H9 (cell line): ENCODE measurements around the gene RBM19. TPM values are rescaled to one million over a fixed set of nuclear protein-coding genes. Genes with fewer than 3 reads are reported as not detected.

ENCODE experiments used
- DNase-seq: peaks from one replicate; pipeline ENCODE4 v3.0.0-alpha.2; 2017
- H2AFZ ChIP-seq: one replicate; pipeline ENCODE4 v1.6.1; 2013; ENCODE audit warnings: mild to moderate bottlenecking, low read length, control low read depth, moderate library complexity
- H2AK5ac ChIP-seq: 2 replicates; pipeline ENCODE4 v1.6.1; 2013; ENCODE audit warnings: low read length, control low read depth, mixed read lengths; ENCODE audit not compliant: insufficient read length
- H2BK120ac ChIP-seq: one replicate; pipeline ENCODE4 v1.6.1; 2013; ENCODE audit warnings: low read depth, mild to moderate bottlenecking, low read length, control low read depth, inconsistent platforms; ENCODE audit not compliant: poor library complexity, severe bottlenecking
- H2BK12ac ChIP-seq: 2 replicates; pipeline ENCODE4 v1.6.1; 2013; ENCODE audit warnings: low read length, control low read depth, mixed read lengths, low read depth; ENCODE audit not compliant: insufficient read length
- H2BK15ac ChIP-seq: 2 replicates; pipeline ENCODE4 v1.6.1; 2013; ENCODE audit warnings: low read depth, low read length, control low read depth
- H2BK20ac ChIP-seq: one replicate; pipeline ENCODE4 v1.6.1; 2013; ENCODE audit warnings: low read depth, mild to moderate bottlenecking, low read length, control low read depth, inconsistent platforms; ENCODE audit not compliant: poor library complexity, severe bottlenecking
- H2BK5ac ChIP-seq: 2 replicates; pipeline ENCODE4 v1.6.1; 2013; ENCODE audit warnings: low read length, control low read depth, mixed read lengths; ENCODE audit not compliant: insufficient read length
- H3K14ac ChIP-seq: 2 replicates; pipeline ENCODE4 v1.6.1; 2013; ENCODE audit warnings: low read length, control low read depth; ENCODE audit not compliant: insufficient read depth
- H3K18ac ChIP-seq: 2 replicates; pipeline ENCODE4 v1.6.1; 2013; ENCODE audit warnings: low read depth, mild to moderate bottlenecking, mixed read lengths, low read length, control low read depth; ENCODE audit not compliant: insufficient read length
- H3K23ac ChIP-seq: 2 replicates; pipeline ENCODE4 v1.6.1; 2013; ENCODE audit warnings: low read length, control low read depth, mixed read lengths, low read depth; ENCODE audit not compliant: insufficient read length
- H3K23me2 ChIP-seq: 2 replicates; pipeline ENCODE4 v1.6.1; 2013; ENCODE audit warnings: low read depth, mild to moderate bottlenecking, mixed read lengths, low read length, control low read depth; ENCODE audit not compliant: insufficient read length, poor library complexity, severe bottlenecking
- H3K27ac ChIP-seq: 2 replicates; pipeline ENCODE4 v1.5.1; 2013; ENCODE audit warnings: low read length, control low read depth, mixed read lengths, low read depth; ENCODE audit not compliant: insufficient read length
- H3K27me3 ChIP-seq: 2 replicates; pipeline ENCODE4 v1.6.1; 2013; ENCODE audit warnings: low read length, control low read depth, inconsistent platforms; ENCODE audit not compliant: insufficient read depth
- H3K4ac ChIP-seq: 2 replicates; pipeline ENCODE4 v1.6.1; 2013; ENCODE audit warnings: low read depth, mild to moderate bottlenecking, control low read depth, inconsistent platforms, low read length, moderate library complexity
- H3K4me1 ChIP-seq: 2 replicates; pipeline ENCODE4 v1.6.1; 2013; ENCODE audit warnings: low read length, control low read depth, inconsistent platforms; ENCODE audit not compliant: insufficient read depth
- H3K4me2 ChIP-seq: 2 replicates; pipeline ENCODE4 v1.6.1; 2013; ENCODE audit warnings: low read length, control low read depth, mixed read lengths; ENCODE audit not compliant: insufficient read length, insufficient read depth
- H3K56ac ChIP-seq: 2 replicates; pipeline ENCODE4 v1.6.1; 2013; ENCODE audit warnings: low read depth, mild to moderate bottlenecking, mixed read lengths, low read length, control low read depth; ENCODE audit not compliant: insufficient read length
- H3K79me1 ChIP-seq: 2 replicates; pipeline ENCODE4 v1.6.1; 2013; ENCODE audit warnings: low read depth, mild to moderate bottlenecking, moderate library complexity, low read length, control low read depth, inconsistent platforms; ENCODE audit not compliant: insufficient read depth, poor library complexity, severe bottlenecking
- H3K79me2 ChIP-seq: 2 replicates; pipeline ENCODE4 v1.6.1; 2013; ENCODE audit warnings: low read length, control low read depth, inconsistent platforms; ENCODE audit not compliant: insufficient read depth
- H3K9ac ChIP-seq: 2 replicates; pipeline ENCODE4 v1.6.1; 2013; ENCODE audit warnings: low read length, control low read depth, mixed read lengths; ENCODE audit not compliant: insufficient read length; ENCODE audit errors: extremely low read depth
- H3K9me3 ChIP-seq: one replicate; pipeline ENCODE4 v1.6.1; 2013; ENCODE audit warnings: low read depth, low read length, inconsistent platforms; ENCODE audit not compliant: control insufficient read depth
- H3T11ph ChIP-seq: one replicate; pipeline ENCODE4 v1.6.1; 2013; ENCODE audit warnings: mild to moderate bottlenecking, low read length, control low read depth, inconsistent platforms
- H4K20me1 ChIP-seq: one replicate; pipeline ENCODE4 v1.6.1; 2013; ENCODE audit not compliant: control insufficient read depth, insufficient read length, insufficient read depth
- H4K5ac ChIP-seq: 2 replicates; pipeline ENCODE4 v1.6.1; 2013; ENCODE audit warnings: low read depth, mild to moderate bottlenecking, mixed read lengths, low read length, control low read depth; ENCODE audit not compliant: insufficient read length
- H4K8ac ChIP-seq: replicated peaks from 2 replicates; pipeline ENCODE4 v1.6.1; 2013; ENCODE audit warnings: low read length, control low read depth, mixed read lengths, low read depth; ENCODE audit not compliant: insufficient read length
- H4K91ac ChIP-seq: 2 replicates; pipeline ENCODE4 v1.6.1; 2013; ENCODE audit warnings: low read depth, mild to moderate bottlenecking, moderate library complexity, mixed read lengths, low read length, control low read depth; ENCODE audit not compliant: insufficient read length
- H3K27ac Mint-ChIP-seq, 3 experiments: 2 replicates in 2 of 3; 3 replicates in 1 of 3; pipeline ENCODE4 v1.8.0; 2020 to 2021; ENCODE audit warnings: mixed read lengths in 3 of 3, mild to moderate bottlenecking in 1 of 3, moderate library complexity in 1 of 3
- H3K27me3 Mint-ChIP-seq: 2 replicates; pipeline ENCODE4 v1.8.0; 2021; ENCODE audit warnings: low read depth, mild to moderate bottlenecking, moderate library complexity, mixed read lengths
- H3K36me3 Mint-ChIP-seq, 3 experiments: 2 replicates in 2 of 3; 3 replicates in 1 of 3; pipeline ENCODE4 v1.8.0; 2020 to 2021; ENCODE audit warnings: low read depth in 3 of 3, mixed read lengths in 3 of 3; ENCODE audit not compliant: insufficient read depth in 1 of 3
- H3K4me1 Mint-ChIP-seq, 2 experiments: 2 replicates each; pipeline ENCODE4 v1.8.0; 2020; ENCODE audit warnings: mixed read lengths in 2 of 2
- H3K4me3 Mint-ChIP-seq, 2 experiments: 2 replicates in 1 of 2; 3 replicates in 1 of 2; pipeline ENCODE4 v1.8.0; 2020 to 2021; ENCODE audit warnings: mild to moderate bottlenecking in 2 of 2, mixed read lengths in 2 of 2, moderate library complexity in 1 of 2
- H3K9me3 Mint-ChIP-seq, 2 experiments: 2 replicates in 1 of 2; 3 replicates in 1 of 2; pipeline ENCODE4 v1.8.0; 2020; ENCODE audit warnings: mild to moderate bottlenecking in 2 of 2, mixed read lengths in 2 of 2, moderate library complexity in 1 of 2
- WGBS: extraction: QIAGEN DNeasy Blood & Tissue Kit; methylation state at CpG from one replicate; pipeline ENCODE4 v1.1.7; 2013; ENCODE audit warnings: missing lambda C conversion rate, low lambda C conversion rate, mixed read lengths; ENCODE audit not compliant: insufficient read length; ENCODE audit errors: extremely low coverage; 5-methylcytosine and 5-hydroxymethylcytosine counted together
- total RNA-seq: library from RNA; stranded (reverse); gene quantifications from 2 replicates; pipeline ENCODE4 v1.2.1, GENCODE V29; 2021
- TF ChIP-seq, protein P1 (sequence below): fragments of 200-600 bp; sonication (generic); conservative IDR thresholded peaks from 3 replicates; pipeline ENCODE4 v1.8.0; 2021; ENCODE audit warnings: antibody characterized with exemption, mild to moderate bottlenecking

The RBM19 gene
- total RNA-seq, 1 experiment from 2014 or later, result 32.2 TPM

DNA sequence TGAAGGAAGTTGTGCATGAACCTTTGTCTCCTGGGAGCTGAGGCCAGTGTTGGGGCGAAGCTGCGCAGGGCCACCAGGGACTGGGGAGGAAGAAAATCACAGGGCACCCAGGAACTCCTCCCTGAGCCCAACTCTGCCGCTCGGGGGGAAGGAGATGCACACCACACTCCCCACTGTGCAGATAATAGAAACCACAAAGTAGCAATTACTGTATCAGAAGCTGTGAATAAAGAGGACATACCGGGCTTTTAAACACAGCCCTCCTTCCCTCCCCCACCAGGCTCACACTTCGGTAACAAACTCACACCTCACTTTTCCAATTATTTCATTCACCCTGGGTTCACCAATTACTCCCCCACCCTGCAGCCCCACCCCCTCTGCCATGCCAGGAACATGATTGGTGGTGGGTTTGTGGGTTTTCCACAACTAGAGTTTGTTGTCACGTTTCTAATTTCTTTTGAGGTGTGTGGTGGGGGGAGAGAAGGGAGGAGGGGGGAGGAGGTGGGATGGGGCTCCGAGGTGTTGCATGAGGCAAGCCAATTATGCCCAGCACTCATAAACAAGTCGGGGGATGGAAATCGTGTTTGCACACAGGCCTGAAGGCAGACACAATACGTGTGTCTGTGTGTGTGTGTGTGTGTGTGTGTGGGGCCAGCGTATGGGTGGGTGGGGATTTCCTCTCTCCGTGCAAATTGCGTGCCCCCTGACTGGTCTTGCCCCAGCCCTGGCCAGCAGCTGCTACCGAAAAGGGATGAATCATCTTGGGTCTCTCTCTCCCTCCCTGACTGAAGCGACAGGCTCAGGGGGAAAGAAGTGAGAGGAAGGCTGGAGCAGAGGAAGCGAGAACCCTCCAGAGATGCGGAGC is 103.3 kb downstream of the RBM19 start:
- Mint-ChIP-seq H3K27ac (peak overlapping the region; percentile 74 to 96 (median 75); a peak in 5 of 7 replicates), H3K4me3 (peak overlapping the region in 1 of 2 experiments; percentile 12; a peak in 1 of 5 replicates)
- H3K4me2 ChIP-seq, result no peak overlapping the region

More for the DNA sequence above, 103.3 kb downstream of the RBM19 start:
- Histone ChIP-seq H3K56ac (no peak overlapping the region), H2AFZ (no peak overlapping the region), H2BK12ac (no peak overlapping the region), H2AK5ac (no peak overlapping the region), H2BK5ac (no peak overlapping the region), H4K8ac (no peak overlapping the region), H2BK20ac (no peak overlapping the region), H3K79me2 (no peaks in the 10 kb centered on the region), H3K27me3 (no peaks in the 10 kb centered on the region), H3K9ac (no peak overlapping the region), H3K79me1 (no peaks in the 10 kb centered on the region), H3K4me1 (peaks cover 4% of the 10 kb centered on the region; the same call in 1 of the 2 replicates), H4K5ac (no peak overlapping the region), H2BK120ac (no peak overlapping the region), H3K14ac (peak overlapping the region; percentile 19; the same call in 1 of the 2 replicates), H3T11ph (no peak overlapping the region), H3K18ac (no peak overlapping the region), H3K23me2 (no peaks in the 10 kb centered on the region), H3K27ac (no peak overlapping the region), H3K9me3 (no peaks in the 10 kb centered on the region), H3K23ac (no peak overlapping the region), H4K91ac (no peak overlapping the region), H2BK15ac (no peak overlapping the region), H4K20me1 (no peaks in the 10 kb centered on the region), H3K4ac (no peak overlapping the region)
- Mint-ChIP-seq H3K4me1 (peaks cover 43 to 59% of the 10 kb centered on the region in 2 experiments), H3K27me3 (no peaks in the 10 kb centered on the region), H3K36me3 (peaks cover 2 to 6% (median 5%) of the 10 kb centered on the region in 3 experiments; a peak in 4 of 7 replicates), H3K9me3 (no peaks in the 10 kb centered on the region)
- DNase-seq, result peak; percentile 52
- TF ChIP-seq, protein P1, sequence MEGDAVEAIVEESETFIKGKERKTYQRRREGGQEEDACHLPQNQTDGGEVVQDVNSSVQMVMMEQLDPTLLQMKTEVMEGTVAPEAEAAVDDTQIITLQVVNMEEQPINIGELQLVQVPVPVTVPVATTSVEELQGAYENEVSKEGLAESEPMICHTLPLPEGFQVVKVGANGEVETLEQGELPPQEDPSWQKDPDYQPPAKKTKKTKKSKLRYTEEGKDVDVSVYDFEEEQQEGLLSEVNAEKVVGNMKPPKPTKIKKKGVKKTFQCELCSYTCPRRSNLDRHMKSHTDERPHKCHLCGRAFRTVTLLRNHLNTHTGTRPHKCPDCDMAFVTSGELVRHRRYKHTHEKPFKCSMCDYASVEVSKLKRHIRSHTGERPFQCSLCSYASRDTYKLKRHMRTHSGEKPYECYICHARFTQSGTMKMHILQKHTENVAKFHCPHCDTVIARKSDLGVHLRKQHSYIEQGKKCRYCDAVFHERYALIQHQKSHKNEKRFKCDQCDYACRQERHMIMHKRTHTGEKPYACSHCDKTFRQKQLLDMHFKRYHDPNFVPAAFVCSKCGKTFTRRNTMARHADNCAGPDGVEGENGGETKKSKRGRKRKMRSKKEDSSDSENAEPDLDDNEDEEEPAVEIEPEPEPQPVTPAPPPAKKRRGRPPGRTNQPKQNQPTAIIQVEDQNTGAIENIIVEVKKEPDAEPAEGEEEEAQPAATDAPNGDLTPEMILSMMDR, result no peak
- no CpG with 5 or more reads among the region's 18 CpGs for WGBS
